Measurements from ENCODE around the gene ST3GAL5. TPM values are rescaled to one million over a fixed set of nuclear protein-coding genes. Genes with fewer than 3 reads are reported as not detected.

The ST3GAL5 gene
- total RNA-seq, 1 donor from 2014 or later: 16.0 TPM

GRCh38 chr2:85875350-85876050 is 13.3 kb downstream of the ST3GAL5 start:
- Mint-ChIP-seq H3K4me1 (peaks cover 42% of the 10 kb centered on the region), H3K9me3 (no peaks in the 10 kb centered on the region), H3K36me3 (ENCODE audit: low read depth) (peaks cover 2% of the 10 kb centered on the region), H3K27me3 (ENCODE audit: low read depth) (no peaks in the 10 kb centered on the region), H3K4me3 (no peak overlapping the region), H3K27ac (ENCODE audit: unreplicated experiment) (no peak overlapping the region)
- no peak for TF ChIP-seq CTCF (conservative IDR thresholded peaks at IDR 0.05)
- no peak for DNase-seq (ENCODE audit: low read depth, low spot score)

GRCh38 chr2:85873679-85874078 is 15.1 kb downstream of the ST3GAL5 start:
- Mint-ChIP-seq H3K4me1 (peaks cover 36% of the 10 kb centered on the region), H3K27me3 (ENCODE audit: low read depth) (no peaks in the 10 kb centered on the region), H3K27ac (ENCODE audit: unreplicated experiment) (no peak overlapping the region), H3K9me3 (no peaks in the 10 kb centered on the region), H3K36me3 (ENCODE audit: low read depth) (peaks cover 2% of the 10 kb centered on the region), H3K4me3 (no peak overlapping the region)
- TF ChIP-seq CTCF (conservative IDR thresholded peaks at IDR 0.05): peak; percentile 42
- no peak for DNase-seq (ENCODE audit: low read depth, low spot score)

- Mint-ChIP-seq H3K4me3 (no peak overlapping the region), H3K27me3 (ENCODE audit: low read depth) (no peaks in the 10 kb centered on the region), H3K36me3 (ENCODE audit: low read depth) (peaks cover 2% of the 10 kb centered on the region), H3K4me1 (peaks cover 34% of the 10 kb centered on the region), H3K9me3 (no peaks in the 10 kb centered on the region), H3K27ac (ENCODE audit: unreplicated experiment) (no peak overlapping the region)
- no peak for TF ChIP-seq CTCF (conservative IDR thresholded peaks at IDR 0.05)
- DNase-seq (ENCODE audit: low read depth, low spot score): no peak
Measured at GRCh38 chr2:85872536-85873161, 16.1 kb downstream of the ST3GAL5 start.

- no peaks in the 10 kb centered on the region for H3K9me3 Mint-ChIP-seq
- no peak for TF ChIP-seq CTCF (conservative IDR thresholded peaks at IDR 0.05)
- DNase-seq (ENCODE audit: low read depth, low spot score): no peak
- no peak overlapping the region for H3K4me3 Mint-ChIP-seq
- no peaks in the 10 kb centered on the region for H3K36me3 Mint-ChIP-seq (ENCODE audit: low read depth)
- H3K27me3 Mint-ChIP-seq (ENCODE audit: low read depth): no peaks in the 10 kb centered on the region
- no peak overlapping the region for H3K27ac Mint-ChIP-seq (ENCODE audit: unreplicated experiment)
- peaks cover 30% of the 10 kb centered on the region for H3K4me1 Mint-ChIP-seq
Measured at GRCh38 chr2:85871494-85872164, 17.2 kb downstream of the ST3GAL5 start.

- DNase-seq (ENCODE audit: low read depth, low spot score): no peak
- Mint-ChIP-seq H3K27ac (ENCODE audit: unreplicated experiment) (no peak overlapping the region), H3K4me1 (peaks cover 15% of the 10 kb centered on the region), H3K9me3 (no peaks in the 10 kb centered on the region), H3K27me3 (ENCODE audit: low read depth) (no peaks in the 10 kb centered on the region), H3K36me3 (ENCODE audit: low read depth) (no peaks in the 10 kb centered on the region), H3K4me3 (no peak overlapping the region)
- no peak for TF ChIP-seq CTCF (conservative IDR thresholded peaks at IDR 0.05)
Measured at GRCh38 chr2:85868822-85869221, 20.0 kb downstream of the ST3GAL5 start.

All from neural crest cell (in vitro differentiated cells).